ENCODE results near the gene UFL1. TPM values are rescaled to one million over a fixed set of nuclear protein-coding genes. Genes with fewer than 3 reads are reported as not detected.

Gene UFL1
- total and polyA plus RNA-seq, 2 experiments from 2014 or later: 9.0 to 9.9 TPM

DNA sequence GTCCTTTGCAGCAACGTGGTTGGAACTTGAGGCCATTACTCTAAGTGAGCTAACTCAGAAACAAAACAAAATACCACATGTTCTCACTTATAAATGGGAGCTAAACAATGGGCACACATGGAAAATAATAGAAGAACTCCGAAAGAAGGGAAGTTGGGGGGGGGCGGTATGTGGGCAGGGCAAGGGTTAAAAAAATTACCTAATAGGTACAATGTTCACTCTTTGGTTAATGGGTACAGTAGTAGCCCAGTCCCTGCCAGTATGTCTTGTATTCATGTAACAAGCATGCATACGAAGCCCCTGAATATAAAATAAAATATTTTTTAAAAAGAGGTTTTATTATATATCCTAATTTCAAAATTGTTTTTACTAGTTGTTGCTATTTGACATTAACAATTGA is 26.0 kb downstream of the UFL1 start (continued):
- TF ChIP-seq, protein P1, sequence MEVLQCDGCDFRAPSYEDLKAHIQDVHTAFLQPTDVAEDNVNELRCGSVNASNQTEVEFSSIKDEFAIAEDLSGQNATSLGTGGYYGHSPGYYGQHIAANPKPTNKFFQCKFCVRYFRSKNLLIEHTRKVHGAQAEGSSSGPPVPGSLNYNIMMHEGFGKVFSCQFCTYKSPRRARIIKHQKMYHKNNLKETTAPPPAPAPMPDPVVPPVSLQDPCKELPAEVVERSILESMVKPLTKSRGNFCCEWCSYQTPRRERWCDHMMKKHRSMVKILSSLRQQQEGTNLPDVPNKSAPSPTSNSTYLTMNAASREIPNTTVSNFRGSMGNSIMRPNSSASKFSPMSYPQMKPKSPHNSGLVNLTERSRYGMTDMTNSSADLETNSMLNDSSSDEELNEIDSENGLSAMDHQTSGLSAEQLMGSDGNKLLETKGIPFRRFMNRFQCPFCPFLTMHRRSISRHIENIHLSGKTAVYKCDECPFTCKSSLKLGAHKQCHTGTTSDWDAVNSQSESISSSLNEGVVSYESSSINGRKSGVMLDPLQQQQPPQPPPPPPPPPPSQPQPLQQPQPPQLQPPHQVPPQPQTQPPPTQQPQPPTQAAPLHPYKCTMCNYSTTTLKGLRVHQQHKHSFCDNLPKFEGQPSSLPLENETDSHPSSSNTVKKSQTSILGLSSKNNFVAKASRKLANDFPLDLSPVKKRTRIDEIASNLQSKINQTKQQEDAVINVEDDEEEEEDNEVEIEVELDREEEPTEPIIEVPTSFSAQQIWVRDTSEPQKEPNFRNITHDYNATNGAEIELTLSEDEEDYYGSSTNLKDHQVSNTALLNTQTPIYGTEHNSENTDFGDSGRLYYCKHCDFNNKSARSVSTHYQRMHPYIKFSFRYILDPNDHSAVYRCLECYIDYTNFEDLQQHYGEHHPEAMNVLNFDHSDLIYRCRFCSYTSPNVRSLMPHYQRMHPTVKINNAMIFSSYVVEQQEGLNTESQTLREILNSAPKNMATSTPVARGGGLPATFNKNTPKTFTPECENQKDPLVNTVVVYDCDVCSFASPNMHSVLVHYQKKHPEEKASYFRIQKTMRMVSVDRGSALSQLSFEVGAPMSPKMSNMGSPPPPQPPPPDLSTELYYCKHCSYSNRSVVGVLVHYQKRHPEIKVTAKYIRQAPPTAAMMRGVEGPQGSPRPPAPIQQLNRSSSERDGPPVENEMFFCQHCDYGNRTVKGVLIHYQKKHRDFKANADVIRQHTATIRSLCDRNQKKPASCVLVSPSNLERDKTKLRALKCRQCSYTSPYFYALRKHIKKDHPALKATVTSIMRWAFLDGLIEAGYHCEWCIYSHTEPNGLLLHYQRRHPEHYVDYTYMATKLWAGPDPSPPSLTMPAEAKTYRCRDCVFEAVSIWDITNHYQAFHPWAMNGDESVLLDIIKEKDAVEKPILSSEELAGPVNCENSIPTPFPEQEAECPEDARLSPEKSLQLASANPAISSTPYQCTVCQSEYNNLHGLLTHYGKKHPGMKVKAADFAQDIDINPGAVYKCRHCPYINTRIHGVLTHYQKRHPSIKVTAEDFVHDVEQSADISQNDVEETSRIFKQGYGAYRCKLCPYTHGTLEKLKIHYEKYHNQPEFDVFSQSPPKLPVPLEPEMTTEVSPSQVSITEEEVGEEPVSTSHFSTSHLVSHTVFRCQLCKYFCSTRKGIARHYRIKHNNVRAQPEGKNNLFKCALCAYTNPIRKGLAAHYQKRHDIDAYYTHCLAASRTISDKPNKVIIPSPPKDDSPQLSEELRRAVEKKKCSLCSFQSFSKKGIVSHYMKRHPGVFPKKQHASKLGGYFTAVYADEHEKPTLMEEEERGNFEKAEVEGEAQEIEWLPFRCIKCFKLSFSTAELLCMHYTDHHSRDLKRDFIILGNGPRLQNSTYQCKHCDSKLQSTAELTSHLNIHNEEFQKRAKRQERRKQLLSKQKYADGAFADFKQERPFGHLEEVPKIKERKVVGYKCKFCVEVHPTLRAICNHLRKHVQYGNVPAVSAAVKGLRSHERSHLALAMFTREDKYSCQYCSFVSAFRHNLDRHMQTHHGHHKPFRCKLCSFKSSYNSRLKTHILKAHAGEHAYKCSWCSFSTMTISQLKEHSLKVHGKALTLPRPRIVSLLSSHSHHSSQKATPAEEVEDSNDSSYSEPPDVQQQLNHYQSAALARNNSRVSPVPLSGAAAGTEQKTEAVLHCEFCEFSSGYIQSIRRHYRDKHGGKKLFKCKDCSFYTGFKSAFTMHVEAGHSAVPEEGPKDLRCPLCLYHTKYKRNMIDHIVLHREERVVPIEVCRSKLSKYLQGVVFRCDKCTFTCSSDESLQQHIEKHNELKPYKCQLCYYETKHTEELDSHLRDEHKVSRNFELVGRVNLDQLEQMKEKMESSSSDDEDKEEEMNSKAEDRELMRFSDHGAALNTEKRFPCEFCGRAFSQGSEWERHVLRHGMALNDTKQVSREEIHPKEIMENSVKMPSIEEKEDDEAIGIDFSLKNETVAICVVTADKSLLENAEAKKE (CRISPR knock-in tag; IDR thresholded peaks at IDR 0.05): no peak
- TF ChIP-seq, protein P2, sequence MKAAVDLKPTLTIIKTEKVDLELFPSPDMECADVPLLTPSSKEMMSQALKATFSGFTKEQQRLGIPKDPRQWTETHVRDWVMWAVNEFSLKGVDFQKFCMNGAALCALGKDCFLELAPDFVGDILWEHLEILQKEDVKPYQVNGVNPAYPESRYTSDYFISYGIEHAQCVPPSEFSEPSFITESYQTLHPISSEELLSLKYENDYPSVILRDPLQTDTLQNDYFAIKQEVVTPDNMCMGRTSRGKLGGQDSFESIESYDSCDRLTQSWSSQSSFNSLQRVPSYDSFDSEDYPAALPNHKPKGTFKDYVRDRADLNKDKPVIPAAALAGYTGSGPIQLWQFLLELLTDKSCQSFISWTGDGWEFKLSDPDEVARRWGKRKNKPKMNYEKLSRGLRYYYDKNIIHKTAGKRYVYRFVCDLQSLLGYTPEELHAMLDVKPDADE (IDR thresholded peaks at IDR 0.05): no peak
- TF ChIP-seq STAT1 (IDR thresholded peaks at IDR 0.05; ENCODE audit: unreplicated experiment): no peak

DNA sequence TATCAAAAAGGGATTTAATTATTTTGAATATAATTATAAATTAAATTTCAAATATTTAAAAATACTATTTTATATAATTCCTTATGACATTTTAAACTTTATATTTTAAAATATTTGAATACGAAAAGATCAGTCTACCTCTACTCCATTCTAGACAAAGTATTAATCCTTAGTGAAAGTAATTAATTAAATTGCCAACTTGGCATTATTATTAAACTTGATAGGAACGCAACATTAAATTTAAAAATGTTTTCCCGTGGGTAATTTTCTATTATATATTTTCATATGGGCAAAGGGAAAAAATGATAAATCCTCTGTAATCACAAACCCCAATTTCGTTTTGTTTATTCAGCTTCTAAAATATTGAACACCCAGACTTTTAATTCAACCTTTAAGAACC is 33.0 kb downstream of the UFL1 start:
- Mint-ChIP-seq H3K9me3 (no peaks in the 10 kb centered on the region; the same call in 2 of the 3 replicates), H3K4me3 (no peak overlapping the region), H3K27ac (no peak overlapping the region), H3K27me3 (ENCODE audit: insufficient read depth, low read depth, poor library complexity) (no peaks in the 10 kb centered on the region), H3K4me1 (no peaks in the 10 kb centered on the region), H3K36me3 (ENCODE audit: low read depth) (peaks cover 23% of the 10 kb centered on the region)
- H3K27ac ChIP-seq (ENCODE audit: low read depth): no peak overlapping the region
- no peaks in the 10 kb centered on the region for H3K9me2 ChIP-seq (ENCODE audit: insufficient read depth)
- ATAC-seq: no peak
- H3K4me1 ChIP-seq (ENCODE audit: insufficient read depth): no peaks in the 10 kb centered on the region
- no peak for DNase-seq (ENCODE audit: low spot score)
- H3K4me3 ChIP-seq: no peak overlapping the region
- no peak overlapping the region for H2AFZ ChIP-seq
- no peaks in the 10 kb centered on the region for H3K27me3 ChIP-seq (ENCODE audit: insufficient read depth)
- H3K36me3 ChIP-seq (ENCODE audit: insufficient read depth): peaks cover 9% of the 10 kb centered on the region; the same call in 1 of the 2 replicates
- no peak overlapping the region for H3K4me2 ChIP-seq
- H3F3A ChIP-seq (replicated peaks; ENCODE audit: low read depth): no peaks in the 10 kb centered on the region
- TF ChIP-seq EZH2 (IDR thresholded peaks at IDR 0.05; ENCODE audit: low read depth, unreplicated experiment): no peak
- no peak for TF ChIP-seq NANOG (IDR thresholded peaks at IDR 0.05; ENCODE audit: borderline replicate concordance)
- TF ChIP-seq CREB1 (CRISPR knock-in tag; IDR thresholded peaks at IDR 0.05; ENCODE audit: low read depth): no peak
- TF ChIP-seq, protein P1 (CRISPR knock-in tag; IDR thresholded peaks at IDR 0.05): no peak
- H3K79me2 ChIP-seq (replicated peaks; ENCODE audit: insufficient read depth): no peaks in the 10 kb centered on the region
- H4K20me1 ChIP-seq (replicated peaks; ENCODE audit: insufficient read depth): no peaks in the 10 kb centered on the region

Measured in GM23338 (cell line).